Esophagus muscularis mucosa (tissue), 4 donors: Measurements from ENCODE around the gene SRD5A1. TPM values are rescaled to one million over a fixed set of nuclear protein-coding genes. Genes with fewer than 3 reads are reported as not detected.

Experiments
- DNase-seq: peaks from one replicate; pipeline ENCODE4 v3.0.0-alpha.2; 2017; ENCODE audit errors: extremely low spot score
- H3K27ac ChIP-seq, 4 donors: fragments of 200-600 bp; sonication (generic); replicated peaks in 1 of 4; 1 replicate in 3 of 4; 2 replicates in 1 of 4; pipeline ENCODE4 v1.5.1; 2016 to 2019; ENCODE audit warnings: mild to moderate bottlenecking in 1 of 4
- H3K27me3 ChIP-seq, 4 donors: fragments of 200-600 bp; sonication (generic); one replicate each; pipeline versions ENCODE4 v1.5.1 to v1.6.0; 2016 to 2019
- H3K36me3 ChIP-seq, 4 donors: fragments of 200-600 bp; sonication (generic); one replicate each; pipeline ENCODE4 v1.5.1; 2016 to 2019
- H3K4me1 ChIP-seq, 4 donors: fragments of 200-600 bp; sonication (generic); one replicate each; pipeline ENCODE4 v1.5.1; 2016 to 2019
- H3K4me3 ChIP-seq, 4 donors: fragments of 200-600 bp; sonication (generic); 1 replicate in 2 of 4; 2 replicates in 2 of 4; pipeline ENCODE4 v1.5.1; 2016 to 2019; ENCODE audit warnings: mild to moderate bottlenecking in 4 of 4, moderate library complexity in 1 of 4
- H3K9me3 ChIP-seq, 4 donors: fragments of 200-600 bp; sonication (generic); 1 replicate in 3 of 4; 2 replicates in 1 of 4; pipeline ENCODE4 v1.5.1; 2016 to 2019
- CTCF ChIP-seq, 3 experiments: fragments of 200-600 bp in 2 of 3; fragments of 450-650 bp in 1 of 3; sonication (generic) in 2 of 3; IDR thresholded peaks; one replicate each; pipeline ENCODE4 v1.5.1; 2017 to 2019; ENCODE audit warnings: antibody characterized with exemption in 3 of 3, mild to moderate bottlenecking in 2 of 3, moderate library complexity in 1 of 3
- EP300 ChIP-seq: sonication (generic); formaldehyde crosslinking; IDR thresholded peaks from one replicate; pipeline ENCODE4 v1.6.1; 2017; ENCODE audit warnings: antibody characterized with exemption
- POLR2A ChIP-seq: fragments of 450-650 bp; IDR thresholded peaks from one replicate; pipeline ENCODE4 v1.6.1; 2017; ENCODE audit warnings: antibody characterized with exemption, moderate library complexity, mild to moderate bottlenecking, low read depth
- POLR2AphosphoS5 ChIP-seq, 2 donors: sonication (generic); formaldehyde crosslinking; IDR thresholded peaks; one replicate each; pipeline ENCODE4 v1.6.1; 2017; ENCODE audit warnings: antibody characterized with exemption in 2 of 2
- WGBS: methylation state at CpG from one replicate; pipeline ENCODE4 v1.1.5; 2018; 5-methylcytosine and 5-hydroxymethylcytosine counted together
- intact Hi-C: fragments of 100-400 bp; cut with DNase I; formaldehyde crosslinking; loops from one replicate; pipeline ENCODE4 v1.15.1; 2023
- total RNA-seq, 4 donors: library from RNA; depleted of rRNA; stranded (reverse); fragments of >200 nt; gene quantifications; one replicate each; pipeline versions ENCODE4 v1.1.0 to v1.2.1, GENCODE V29; 2016

SRD5A1 gene
- total RNA-seq, 4 donors from 2014 or later, result 2.2 to 10.3 (median 4.6) TPM

- no peaks in the 10 kb centered on the region for H3K9me3 ChIP-seq
- H3K4me1 ChIP-seq, result peaks cover 9 to 12% (median 11%) of the 10 kb centered on the region in 4 donors
- no peaks in the 10 kb centered on the region for H3K27me3 ChIP-seq
- peak; percentile 4 for DNase-seq
- TF ChIP-seq POLR2AphosphoS5 (IDR thresholded peaks at IDR 0.05), result no peak
- no peak for TF ChIP-seq EP300
- no peak for TF ChIP-seq CTCF (IDR thresholded peaks at IDR 0.05)
- no peak for TF ChIP-seq POLR2A
- WGBS, result 61% methylated on average over 1 of the region's 1 CpG
- intact Hi-C loops, result no loop called here
- no peak overlapping the region for H3K27ac ChIP-seq
- H3K36me3 ChIP-seq, result no peaks in the 10 kb centered on the region
- no peak overlapping the region for H3K4me3 ChIP-seq
These were observed 66.1 kb downstream of the SRD5A1 start for GRCh38 chr5:6699357-6699756.

- WGBS, result 51% methylated on average over 11 of the region's 11 CpGs
- no peaks in the 10 kb centered on the region for H3K36me3 ChIP-seq
- TF ChIP-seq POLR2A, result no peak
- TF ChIP-seq POLR2AphosphoS5 (IDR thresholded peaks at IDR 0.05), result no peak
- TF ChIP-seq EP300, result no peak
- TF ChIP-seq CTCF (IDR thresholded peaks at IDR 0.05), result no peak
- H3K27me3 ChIP-seq, result no peaks in the 10 kb centered on the region
- peaks cover 15 to 20% (median 19%) of the 10 kb centered on the region in 4 donors for H3K4me1 ChIP-seq
- no peak overlapping the region for H3K4me3 ChIP-seq
- intact Hi-C loops, result loop anchor here (5.0 kb wide), 1 partner anchor 1278 kb away; the partner anchor contains the start of gene ICE1
- H3K9me3 ChIP-seq, result no peaks in the 10 kb centered on the region
- H3K27ac ChIP-seq, result peak overlapping the region in 1 of 4 donors; percentile 35
- DNase-seq, result peak; percentile 29
These were observed 66.9 kb downstream of the SRD5A1 start for GRCh38 chr5:6700074-6700684.

DNA sequence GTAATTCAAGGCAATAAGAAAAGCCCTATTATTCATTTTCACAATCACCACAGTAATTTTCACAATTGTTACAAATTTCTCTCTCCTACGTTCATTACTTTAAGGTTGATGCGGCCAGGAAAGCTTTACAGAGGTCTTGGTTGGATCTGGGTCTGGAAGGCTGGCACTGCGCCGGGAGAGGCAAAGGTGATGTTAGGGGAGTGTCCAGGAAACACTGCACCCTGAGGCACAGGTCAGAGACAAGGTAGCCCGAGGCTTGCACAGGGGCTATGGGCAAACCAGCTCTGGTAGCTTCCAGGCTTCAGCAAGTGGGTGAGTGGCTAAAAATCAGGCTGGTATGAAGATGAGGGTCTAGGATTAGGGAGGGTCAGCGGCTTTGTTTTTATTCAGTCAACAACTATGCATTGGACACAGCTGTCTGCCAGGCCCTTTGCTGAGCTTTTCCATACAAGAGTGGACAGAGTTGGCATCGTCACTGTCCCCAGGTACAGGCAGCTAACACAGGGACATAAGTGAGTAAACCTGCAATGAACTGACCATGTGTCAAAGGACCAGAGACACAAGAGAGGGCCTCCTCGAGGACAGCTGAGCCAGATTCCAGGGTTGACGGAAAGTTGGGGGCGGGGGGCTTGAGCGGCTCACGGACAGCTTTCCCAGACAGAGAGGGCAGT is 67.6 kb downstream of the SRD5A1 start:
- Histone ChIP-seq H3K4me1 (peaks cover 17 to 26% (median 26%) of the 10 kb centered on the region in 4 donors), H3K27me3 (no peaks in the 10 kb centered on the region), H3K4me3 (no peak overlapping the region), H3K36me3 (no peaks in the 10 kb centered on the region), H3K27ac (no peak overlapping the region), H3K9me3 (no peaks in the 10 kb centered on the region)
- intact Hi-C loops, result loop anchor here (5.0 kb wide), 1 partner anchor 1279 kb away; the partner anchor contains the start of gene ICE1
- DNase-seq, result peak; percentile 62
- 81% methylated on average over 10 of the region's 12 CpGs for WGBS
- TF ChIP-seq CTCF (IDR thresholded peaks at IDR 0.05) (no peak), EP300 (no peak), POLR2A (no peak), POLR2AphosphoS5 (IDR thresholded peaks at IDR 0.05) (no peak)

DNA sequence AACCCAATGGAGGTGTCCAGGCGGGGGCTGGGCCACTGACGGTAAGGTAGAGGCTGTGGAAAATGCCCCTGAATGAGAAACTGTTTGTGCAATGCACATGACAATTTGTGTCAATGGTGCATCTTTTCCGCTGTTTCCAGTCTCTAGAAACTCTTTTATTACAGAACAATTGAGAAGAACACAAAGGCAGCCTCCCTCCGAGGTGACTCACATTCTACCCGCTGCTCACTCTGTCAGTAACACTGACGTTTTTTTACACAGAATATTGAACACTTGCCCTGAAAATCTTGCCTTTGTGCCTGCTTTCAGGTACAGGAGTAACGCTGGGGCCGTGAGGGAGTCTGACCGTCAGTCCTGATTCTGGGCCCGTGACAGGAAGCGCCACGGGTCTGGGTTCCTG is 68.3 kb downstream of the SRD5A1 start:
- no peak overlapping the region for H3K4me3 ChIP-seq
- H3K27ac ChIP-seq, result no peak overlapping the region
- no peaks in the 10 kb centered on the region for H3K9me3 ChIP-seq
- intact Hi-C loops, result loop anchor here (5.0 kb wide), 1 partner anchor 1279 kb away; the partner anchor contains the start of gene ICE1
- H3K36me3 ChIP-seq, result no peaks in the 10 kb centered on the region
- peak; percentile 17 for DNase-seq
- H3K27me3 ChIP-seq, result no peaks in the 10 kb centered on the region
- TF ChIP-seq CTCF (IDR thresholded peaks at IDR 0.05) (no peak), POLR2A (no peak)
- H3K4me1 ChIP-seq, result peaks cover 17 to 33% (median 29%) of the 10 kb centered on the region in 4 donors
- 87% methylated on average over 12 of the region's 12 CpGs for WGBS
